Renal cortical epithelial cell (primary cell): ENCODE data around the gene SYNPO2. TPM values are rescaled to one million over a fixed set of nuclear protein-coding genes. Genes with fewer than 3 reads are reported as not detected.
"Not testable (repeated sequence)": the region's sequence is repeated elsewhere in the genome, so short reads cannot be mapped to it uniquely, and the experiment has no call there.

ENCODE experiments used
- DNase-seq: peaks from one replicate; pipeline ENCODE4 v3.0.0-alpha.2; 2011; ENCODE audit warnings: low read depth
- total RNA-seq: library from RNA; depleted of rRNA; stranded (reverse); fragments of >200 nt; gene quantifications from 2 replicates; pipeline ENCODE4 v1.2.3, GENCODE V29; 2014

SYNPO2 gene
- total RNA-seq, 1 donor from 2014 or later: 1.2 TPM

- DNase-seq: peak; percentile 23
Measured at GRCh38 chr4:118997601-118998000, 108.9 kb downstream of the SYNPO2 start.

DNA sequence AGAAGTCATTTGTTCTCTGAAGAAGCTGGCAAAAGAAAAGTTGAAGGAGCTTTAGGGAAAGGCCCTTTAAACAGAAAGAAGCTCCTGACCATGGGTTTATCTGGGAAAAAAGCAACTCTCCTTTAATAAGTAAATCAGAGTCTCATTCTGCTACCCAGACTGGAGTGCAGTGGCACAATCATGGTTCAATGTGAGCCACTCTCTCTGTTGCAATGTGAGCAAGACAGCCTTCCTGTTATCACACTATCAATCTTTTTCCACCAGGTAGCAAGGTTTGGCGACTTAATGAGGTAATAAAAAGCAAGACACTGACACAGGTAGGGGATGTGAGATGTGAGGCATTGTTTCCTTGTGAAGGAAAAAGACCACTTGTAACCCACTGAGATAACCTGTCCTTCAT, 111.3 kb downstream of the SYNPO2 start:
- DNase-seq: no peak

DNA sequence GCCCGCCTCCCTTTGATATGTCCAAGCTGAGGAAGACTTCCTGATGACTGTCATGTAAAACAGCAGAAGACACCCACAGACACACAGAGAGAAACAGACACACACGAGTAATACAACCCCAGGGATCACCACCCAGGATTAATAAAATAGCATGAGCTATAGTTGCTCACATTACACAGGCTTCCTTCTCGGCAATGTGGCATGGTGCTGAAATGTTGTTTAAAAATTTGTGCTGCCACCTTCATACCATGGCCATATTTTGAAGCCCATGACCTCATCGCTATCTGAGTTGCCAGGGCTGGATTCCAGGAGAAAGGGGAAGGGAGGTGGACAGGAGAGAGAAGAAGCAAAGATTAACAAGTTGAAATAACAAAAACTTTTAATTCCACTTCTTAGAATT, 111.7 kb downstream of the SYNPO2 start:
- no peak for DNase-seq

GRCh38 chr4:119002476-119002875, 113.8 kb downstream of the SYNPO2 start:
- DNase-seq: no peak

- not testable (repeated sequence) for DNase-seq
Measured at GRCh38 chr4:119003001-119003400, 114.3 kb downstream of the SYNPO2 start.

DNA sequence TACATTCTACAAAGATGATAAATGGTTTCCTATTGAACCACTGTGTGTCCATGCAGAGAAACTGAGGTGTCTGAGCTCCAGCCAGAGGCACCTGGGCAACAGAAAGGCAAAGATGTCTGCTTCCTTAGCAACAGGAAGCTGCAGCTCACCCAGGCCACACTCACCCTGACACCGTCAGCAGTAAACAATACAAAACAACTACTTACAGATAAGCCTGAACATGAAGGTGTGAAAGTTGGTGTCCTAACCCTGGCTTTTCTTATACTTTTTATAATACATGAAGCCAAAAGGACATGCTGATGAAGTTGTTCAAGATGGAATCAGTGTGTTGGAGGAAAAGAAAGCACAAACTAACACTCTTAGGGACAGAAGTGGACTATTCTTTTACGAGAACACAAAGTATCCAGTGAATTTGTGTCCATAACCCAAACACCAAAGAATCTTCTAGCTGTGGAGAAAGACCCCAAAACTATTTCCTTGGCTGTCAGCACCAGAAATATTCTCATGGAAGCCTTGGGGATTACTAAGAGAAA, 117.3 kb downstream of the SYNPO2 start:
- no peak for DNase-seq

DNA sequence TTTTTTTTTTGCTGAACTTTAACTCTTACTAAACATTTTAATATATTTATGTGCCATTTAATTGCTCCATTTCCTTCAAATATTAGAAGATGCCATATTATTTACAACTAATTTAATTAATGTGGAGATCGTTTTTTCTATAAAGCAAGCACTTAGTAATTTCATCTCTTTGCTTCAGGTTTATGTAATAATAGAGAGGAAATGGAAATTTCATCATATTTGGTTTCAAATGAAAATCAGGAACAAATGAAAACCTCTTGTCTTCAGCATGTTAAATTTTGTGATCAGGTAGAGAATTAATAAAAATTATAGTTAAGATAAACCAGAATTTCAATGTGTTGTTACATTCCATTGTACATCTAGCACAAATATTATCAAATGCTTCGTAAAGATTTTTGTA, 120.1 kb downstream of the SYNPO2 start:
- DNase-seq: no peak

DNA sequence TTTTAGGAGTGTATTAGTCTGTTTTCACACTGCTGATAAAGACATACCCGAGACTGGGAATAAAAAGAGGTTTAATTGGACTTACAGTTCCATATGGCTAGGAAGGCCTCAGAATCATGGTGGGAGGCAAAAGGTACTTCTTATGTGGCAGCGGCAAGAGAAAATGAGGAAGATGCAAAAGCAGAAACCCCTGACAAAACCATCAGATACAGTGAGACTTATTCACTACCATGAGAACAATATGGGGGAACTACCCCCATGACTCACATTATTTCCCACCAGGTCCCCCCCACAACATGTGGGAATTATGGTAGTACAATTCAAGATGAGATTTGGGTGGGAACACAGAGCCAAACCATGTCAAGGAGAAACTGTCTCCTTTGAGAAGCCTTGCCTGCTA, 121.6 kb downstream of the SYNPO2 start:
- not testable (repeated sequence) for DNase-seq

- DNase-seq: no peak
Measured at GRCh38 chr4:119010909-119011606, 122.4 kb downstream of the SYNPO2 start.

DNA sequence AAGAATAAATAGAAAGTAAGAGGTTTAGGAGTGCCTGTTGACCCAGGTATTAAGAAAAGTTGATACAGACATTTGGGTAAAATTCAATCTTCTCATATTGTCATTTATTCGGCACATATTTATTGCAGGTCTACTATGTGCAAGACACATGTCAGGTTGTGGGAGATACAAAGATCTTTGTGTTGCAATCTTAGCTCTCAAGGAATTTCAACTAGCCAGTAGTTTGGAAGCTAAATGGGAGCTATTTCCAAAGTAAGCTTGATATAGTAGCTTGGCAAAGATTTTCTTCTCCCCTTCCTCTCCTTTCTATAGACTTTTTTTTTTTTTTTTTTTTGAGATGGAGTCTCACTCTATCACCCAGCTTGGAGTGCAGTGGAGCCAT, 122.9 kb downstream of the SYNPO2 start:
- no peak for DNase-seq

GRCh38 chr4:119014658-119015057, 126.0 kb downstream of the SYNPO2 start:
- DNase-seq: no peak

DNA sequence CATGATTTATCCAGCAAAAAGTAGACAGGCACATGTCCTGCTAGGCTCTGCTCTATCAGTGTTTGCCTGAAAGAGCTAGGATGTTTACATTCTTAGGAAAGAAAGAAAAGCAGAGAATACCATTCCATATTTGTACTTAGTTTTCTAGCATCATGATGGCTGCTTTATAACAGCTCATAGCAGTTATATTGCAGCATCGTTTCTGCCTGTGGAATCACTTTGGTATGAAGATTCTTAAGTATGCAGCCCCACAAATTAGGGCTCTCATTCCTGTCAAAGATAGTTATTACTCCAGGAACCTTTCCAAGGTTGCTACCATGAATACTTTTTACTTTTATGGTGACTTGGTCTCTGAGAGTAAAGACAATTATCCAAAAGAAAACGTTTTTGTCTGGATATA, 128.0 kb downstream of the SYNPO2 start:
- DNase-seq: no peak

- no peak for DNase-seq
Measured at GRCh38 chr4:119017636-119018035, 129.0 kb downstream of the SYNPO2 start.

- no peak for DNase-seq
Measured at GRCh38 chr4:119020158-119020557, 131.5 kb downstream of the SYNPO2 start.

GRCh38 chr4:119022520-119022919, 133.9 kb downstream of the SYNPO2 start:
- not testable (repeated sequence) for DNase-seq

GRCh38 chr4:119024102-119024501, 135.4 kb downstream of the SYNPO2 start:
- DNase-seq: no peak

DNA sequence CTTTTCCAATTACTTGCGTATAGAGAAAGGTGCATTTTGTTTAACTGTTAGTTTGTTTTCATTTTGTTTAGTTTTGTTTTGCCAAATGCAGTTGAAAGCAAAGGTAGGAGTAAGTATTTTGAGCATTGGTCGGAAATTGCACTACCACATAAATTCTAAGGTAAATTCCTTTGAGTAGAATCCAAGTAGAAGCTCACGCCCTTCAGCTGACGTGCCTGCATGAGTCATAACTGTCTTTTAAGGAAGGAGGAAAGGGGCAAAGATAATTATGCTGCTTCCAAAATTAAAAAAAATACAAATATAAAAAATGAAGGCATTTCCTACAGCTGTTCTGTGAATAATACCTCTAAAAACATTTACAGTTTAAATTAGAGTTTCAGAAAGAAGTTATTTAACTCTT, 136.8 kb downstream of the SYNPO2 start:
- DNase-seq: peak; percentile 86

DNA sequence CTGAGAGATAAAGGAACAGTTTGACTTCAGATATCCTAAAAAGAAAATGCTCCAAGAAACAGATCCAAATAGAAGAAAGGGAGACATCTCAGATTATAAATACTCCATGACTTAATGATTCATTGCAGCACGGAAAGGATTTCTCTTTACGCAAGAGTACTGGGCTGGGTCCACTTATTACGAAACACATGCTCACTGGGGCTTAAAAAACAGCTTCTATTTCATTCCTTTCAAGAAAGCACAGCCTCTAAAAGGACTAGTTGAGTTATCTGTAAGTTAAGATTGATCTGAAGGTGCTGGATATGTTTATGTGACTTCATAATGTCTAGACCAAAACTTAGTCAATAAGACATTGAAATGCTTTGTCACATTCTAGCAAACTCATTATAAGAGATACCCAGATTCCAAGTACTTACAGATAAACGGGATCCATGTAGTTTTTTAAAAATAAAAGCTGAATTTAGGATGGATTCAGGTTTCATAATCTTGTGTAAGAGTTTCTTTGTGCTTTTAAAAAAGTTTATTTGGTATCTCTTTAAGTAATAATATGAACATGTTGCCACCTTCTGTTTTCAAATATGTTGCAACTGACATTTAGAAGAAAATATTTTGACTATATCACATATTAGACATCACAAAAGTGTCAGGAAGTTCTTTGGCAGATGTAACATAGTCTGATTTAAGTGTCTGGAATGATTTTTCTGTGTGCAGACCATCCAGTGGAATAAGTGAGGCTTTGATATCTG, 137.4 kb downstream of the SYNPO2 start:
- DNase-seq: peak; percentile 96

DNA sequence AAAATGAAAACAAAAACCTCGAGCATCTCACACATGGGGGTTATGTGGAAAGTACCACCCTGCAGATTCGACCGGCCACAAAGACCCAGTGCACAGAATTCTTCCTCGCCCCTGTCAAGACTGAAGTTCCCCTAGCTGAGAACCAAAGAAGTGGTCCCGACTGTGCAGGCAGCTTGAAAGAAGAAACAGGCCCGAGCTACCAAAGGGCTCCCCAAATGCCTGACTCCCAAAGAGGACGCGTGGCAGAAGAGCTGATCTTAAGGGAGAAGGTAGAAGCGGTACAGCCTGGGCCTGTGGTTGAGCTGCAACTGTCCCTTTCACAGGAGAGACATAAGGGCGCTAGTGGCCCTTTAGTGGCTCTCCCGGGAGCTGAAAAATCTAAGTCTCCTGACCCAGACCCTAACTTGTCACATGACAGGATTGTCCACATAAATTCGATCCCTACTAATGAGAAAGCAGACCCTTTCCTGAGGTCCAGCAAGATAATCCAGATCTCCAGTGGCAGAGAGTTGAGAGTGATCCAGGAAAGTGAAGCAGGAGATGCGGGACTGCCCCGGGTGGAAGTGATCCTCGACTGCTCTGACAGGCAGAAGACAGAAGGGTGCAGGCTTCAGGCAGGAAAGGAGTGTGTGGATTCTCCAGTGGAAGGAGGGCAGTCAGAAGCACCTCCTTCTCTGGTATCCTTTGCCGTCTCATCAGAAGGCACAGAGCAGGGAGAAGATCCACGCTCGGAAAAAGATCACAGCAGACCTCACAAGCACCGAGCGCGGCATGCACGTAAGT, 138.2 kb downstream of the SYNPO2 start:
- no peak for DNase-seq

GRCh38 chr4:119027811-119028210, 139.2 kb downstream of the SYNPO2 start:
- DNase-seq: no peak

DNA sequence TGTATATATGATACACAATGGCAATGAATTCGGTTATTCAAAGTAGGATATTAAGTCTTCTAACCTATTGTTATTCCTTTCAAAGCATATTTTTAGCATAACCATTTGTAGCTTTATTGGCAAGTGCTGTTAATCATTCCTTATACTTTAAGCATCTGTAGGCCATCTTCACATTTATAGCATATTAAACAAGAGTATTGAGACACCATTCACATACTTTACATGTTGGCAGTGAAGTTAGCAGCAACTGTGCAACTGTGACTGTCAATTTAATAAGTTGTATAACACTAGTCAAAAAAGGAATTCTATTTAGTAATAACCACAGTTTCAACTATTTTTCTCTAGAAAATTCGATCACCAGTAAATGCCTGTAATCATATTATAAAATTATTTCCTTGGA, 139.6 kb downstream of the SYNPO2 start:
- no peak for DNase-seq

DNA sequence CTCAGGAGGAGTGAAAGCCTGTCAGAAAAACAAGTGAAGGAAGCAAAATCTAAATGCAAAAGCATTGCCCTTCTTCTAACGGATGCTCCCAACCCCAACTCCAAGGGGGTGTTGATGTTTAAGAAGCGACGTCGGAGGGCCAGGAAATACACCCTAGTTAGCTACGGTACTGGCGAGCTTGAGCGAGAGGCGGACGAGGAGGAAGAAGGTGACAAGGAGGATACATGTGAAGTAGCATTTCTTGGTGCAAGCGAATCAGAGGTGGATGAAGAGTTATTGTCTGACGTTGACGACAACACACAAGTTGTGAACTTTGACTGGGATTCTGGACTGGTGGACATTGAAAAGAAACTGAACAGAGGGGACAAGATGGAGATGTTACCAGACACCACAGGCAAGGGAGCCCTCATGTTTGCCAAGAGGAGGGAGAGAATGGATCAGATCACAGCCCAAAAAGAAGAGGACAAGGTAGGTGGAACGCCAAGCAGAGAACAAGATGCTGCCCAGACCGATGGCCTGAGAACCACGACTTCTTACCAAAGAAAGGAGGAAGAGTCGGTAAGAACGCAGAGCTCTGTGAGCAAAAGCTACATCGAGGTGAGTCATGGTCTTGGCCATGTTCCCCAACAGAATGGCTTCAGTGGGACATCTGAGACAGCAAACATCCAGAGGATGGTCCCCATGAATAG, 141.3 kb downstream of the SYNPO2 start:
- no peak for DNase-seq
